ENCODE results near the gene GABBR2. TPM values are rescaled to one million over a fixed set of nuclear protein-coding genes. Genes with fewer than 3 reads are reported as not detected.
A peak's percentile ranks its signal among the peaks of the same experiment; 100 is the strongest.

The GABBR2 gene
- not detected in 2 replicates for total RNA-seq (2014; rRNA removed; shearing (Covaris generic))
- not detected in 2 replicates for total RNA-seq (2022)
- Bru-seq, nascent RNA: percentile 5 among the genes with signal in this experiment
- BruChase-seq, experiment 1, labeled RNA remaining after a 6-hour chase: percentile 2 among the genes with signal in this experiment
- BruChase-seq, experiment 2, labeled RNA remaining after a 2-hour chase: percentile 3 among the genes with signal in this experiment
- long read RNA-seq, partial matches to known transcripts: 0 of 19 reads
- long read RNA-seq, other reads (novel, unspliced or antisense): 19 of 19 reads

- Histone ChIP-seq H3K79me2 (ENCODE audit: insufficient read depth, low read depth, low read length) (no peaks in the 10 kb centered on the region), H4K20me1 (ENCODE audit: insufficient read depth, low read length) (no peaks in the 10 kb centered on the region), H3K4me3 (ENCODE audit: low read depth, low read length, poor library complexity, severe bottlenecking) (no peak within 1 kb of the TSS), H3K4me2 (ENCODE audit: low read length) (no peak within 1 kb of the TSS), H3K4me1 (ENCODE audit: insufficient read depth, low read length, poor library complexity, severe bottlenecking) (no peaks in the 10 kb centered on the region), H2AFZ (ENCODE audit: low read length) (no peak within 1 kb of the TSS), H3K36me3 (ENCODE audit: insufficient read depth, low read length) (no peaks in the 10 kb centered on the region), H3K9me2 (ENCODE audit: insufficient read depth, low read length) (no peaks in the 10 kb centered on the region), H3K9me3 (ENCODE audit: low read length) (no peaks in the 10 kb centered on the region), H3K27ac (ENCODE audit: low read depth, low read length, poor library complexity, severe bottlenecking) (no peak within 1 kb of the TSS)
- no TSS peak for BruUV-seq (replicated peaks)
- POLR2A ChIA-PET: no interaction called here
- no peak for DNase-seq (ENCODE audit: low spot score)
- intact Hi-C loops (cut with micrococcal nuclease; ENCODE audit: unreplicated experiment): no loop called here
- no peak for TF ChIP-seq EZH2phosphoT487 (IDR thresholded peaks at IDR 0.05; ENCODE audit: borderline replicate concordance, low read depth, low read length)
- TF ChIP-seq CTCF (conservative IDR thresholded peaks at IDR 0.05; ENCODE audit: low read length): no peak
- CTCF ChIA-PET (ENCODE audit: unreplicated experiment): no interaction called here
These were observed at the start of gene GABBR2 for GRCh38 chr9:98708933-98709911. GABBR2 (minus strand) TSS chr9:98708935; CDS start chr9:98708737, 198 bp downstream.

DNA sequence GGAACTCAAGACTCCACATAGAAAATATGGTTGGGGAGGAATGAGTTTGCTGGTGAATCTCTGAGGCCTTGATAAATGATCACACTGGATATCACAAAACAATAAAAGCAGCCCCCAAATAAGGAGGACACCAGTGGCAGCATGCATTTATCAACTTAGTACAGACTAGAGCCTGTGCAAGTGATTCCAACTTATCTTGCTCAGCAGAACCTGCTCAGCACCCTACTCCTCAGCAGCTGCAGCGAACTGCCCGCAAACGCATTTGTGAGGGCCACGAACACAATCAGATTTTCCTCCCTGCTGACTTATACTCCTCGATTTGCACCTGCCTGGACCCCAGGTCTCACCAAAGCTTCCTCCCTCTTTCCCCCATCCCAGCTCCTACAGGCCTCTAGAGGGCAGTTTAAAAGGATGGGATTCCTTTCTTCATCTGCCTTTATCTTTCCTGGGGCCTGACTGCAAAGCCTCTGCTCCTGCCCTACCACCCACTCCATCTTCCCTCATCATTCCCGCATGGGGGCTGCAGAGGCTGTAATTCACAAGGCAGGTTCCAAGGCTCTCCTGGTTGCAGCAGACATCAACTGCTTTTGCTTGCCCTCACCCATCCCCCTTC is 46.4 kb upstream of the GABBR2 start:
- ChIA-PET CTCF (ENCODE audit: unreplicated experiment) (no interaction called here), POLR2A (interaction anchor here (1.0 kb wide), 1 partner anchor 97 kb away, joined by 3 read pairs; no protein-coding TSS in a partner anchor)
- Histone ChIP-seq H4K20me1 (ENCODE audit: insufficient read depth, low read length) (no peaks in the 10 kb centered on the region), H3K27ac (ENCODE audit: low read depth, low read length, poor library complexity, severe bottlenecking) (no peak overlapping the region), H3K4me1 (ENCODE audit: insufficient read depth, low read length, poor library complexity, severe bottlenecking) (no peaks in the 10 kb centered on the region), H3K9me2 (ENCODE audit: insufficient read depth, low read length) (no peaks in the 10 kb centered on the region), H3K4me3 (ENCODE audit: low read depth, low read length, poor library complexity, severe bottlenecking) (no peak overlapping the region), H3K36me3 (ENCODE audit: insufficient read depth, low read length) (no peaks in the 10 kb centered on the region), H2AFZ (ENCODE audit: low read length) (no peak overlapping the region), H3K9me3 (ENCODE audit: low read length) (no peaks in the 10 kb centered on the region), H3K79me2 (ENCODE audit: insufficient read depth, low read depth, low read length) (no peaks in the 10 kb centered on the region), H3K4me2 (ENCODE audit: low read length) (no peak overlapping the region)
- intact Hi-C loops (cut with micrococcal nuclease; ENCODE audit: unreplicated experiment): no loop called here
- no peak for DNase-seq (ENCODE audit: low spot score)
- no peak for TF ChIP-seq CTCF (conservative IDR thresholded peaks at IDR 0.05; ENCODE audit: low read length)
- no peak for TF ChIP-seq EZH2phosphoT487 (IDR thresholded peaks at IDR 0.05; ENCODE audit: borderline replicate concordance, low read depth, low read length)
- BruUV-seq (replicated peaks): no TSS peak
